Peyer's patch (tissue), 4 donors: Measurements from ENCODE around the gene PDCD2L.

Experiments used
- CTCF ChIP-seq, 6 experiments: fragments of 450-650 bp in 4 of 6; fragments of 200-600 bp in 2 of 6; sonication (generic) in 1 of 6; IDR thresholded peaks; one replicate each; pipeline ENCODE4 v1.5.1; 2017 to 2019; ENCODE audit warnings: antibody characterized with exemption in 6 of 6, mild to moderate bottlenecking in 3 of 6, moderate library complexity in 1 of 6
- POLR2A ChIP-seq, 2 donors: fragments of 450-650 bp; IDR thresholded peaks; one replicate each; pipeline ENCODE4 v1.5.1; 2017; ENCODE audit warnings: antibody characterized with exemption in 2 of 2, mild to moderate bottlenecking in 2 of 2, moderate library complexity in 2 of 2

DNA sequence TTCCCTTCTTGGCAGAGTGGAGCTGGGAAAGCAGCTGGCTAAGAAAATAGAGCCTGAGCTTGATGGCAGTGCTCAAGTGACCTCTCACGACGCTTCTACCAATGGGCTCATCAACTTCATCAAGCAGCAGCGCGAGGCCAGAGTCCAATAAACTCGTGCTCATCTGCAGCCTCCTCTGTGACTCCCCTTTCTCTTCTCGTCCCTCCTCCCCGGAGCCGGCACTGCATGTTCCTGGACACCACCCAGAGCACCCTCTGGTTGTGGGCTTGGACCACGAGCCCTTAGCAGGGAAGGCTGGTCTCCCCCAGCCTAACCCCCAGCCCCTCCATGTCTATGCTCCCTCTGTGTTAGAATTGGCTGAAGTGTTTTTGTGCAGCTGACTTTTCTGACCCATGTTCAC lies 4.3 kb upstream of the PDCD2L start:
- TF ChIP-seq CTCF (IDR thresholded peaks at IDR 0.05) (no peak), POLR2A (IDR thresholded peaks at IDR 0.05) (no peak)
